GM23338 (cell line): ENCODE results near the gene MCC. TPM values are rescaled to one million over a fixed set of nuclear protein-coding genes. Genes with fewer than 3 reads are reported as not detected.
A peak's percentile ranks its signal among the peaks of the same experiment; 100 is the strongest.

Experiments used
- ATAC-seq: fragments of 200-7000 bp; cut with Tn5 transposase; 3 replicates; pipeline ENCODE4 v1.9.1; 2020
- DNase-seq: peaks from one replicate; pipeline ENCODE4 v3.0.0-alpha.2; 2015; ENCODE audit warnings: low spot score
- H2AFZ ChIP-seq: fragments of 200-600 bp; sonication (generic); 2 replicates; pipeline ENCODE4 v1.8.0; 2016; ENCODE audit warnings: antibody characterized with exemption, mild to moderate bottlenecking, moderate library complexity
- H3F3A ChIP-seq: fragments of 200-600 bp; sonication (generic); replicated peaks from 2 replicates; pipeline ENCODE4 v1.8.0; 2017; ENCODE audit warnings: antibody characterized with exemption, mixed run types, low read depth
- H3K27ac ChIP-seq: fragments of 200-600 bp; sonication (generic); 2 replicates; pipeline ENCODE4 v1.6.1; 2016; ENCODE audit warnings: low read depth
- H3K27me3 ChIP-seq: fragments of 200-600 bp; sonication (generic); 2 replicates; pipeline ENCODE4 v1.8.0; 2016; ENCODE audit warnings: mild to moderate bottlenecking, mixed run types, moderate library complexity; ENCODE audit not compliant: insufficient read depth
- H3K36me3 ChIP-seq: fragments of 200-600 bp; sonication (generic); 2 replicates; pipeline ENCODE4 v1.8.0; 2016; ENCODE audit warnings: mild to moderate bottlenecking; ENCODE audit not compliant: insufficient read depth
- H3K4me1 ChIP-seq: fragments of 200-600 bp; sonication (generic); 2 replicates; pipeline ENCODE4 v1.8.0; 2016; ENCODE audit warnings: mild to moderate bottlenecking, moderate library complexity; ENCODE audit not compliant: insufficient read depth
- H3K4me2 ChIP-seq: fragments of 200-600 bp; sonication (generic); 2 replicates; pipeline ENCODE4 v1.7.1; 2017; ENCODE audit warnings: mixed run types
- H3K4me3 ChIP-seq: fragments of 200-600 bp; sonication (generic); 2 replicates; pipeline ENCODE4 v1.6.1; 2016; ENCODE audit warnings: mixed run types
- H3K79me2 ChIP-seq: fragments of 200-600 bp; sonication (generic); replicated peaks from 2 replicates; pipeline ENCODE4 v1.8.0; 2017; ENCODE audit warnings: mild to moderate bottlenecking; ENCODE audit not compliant: insufficient read depth
- H3K9me2 ChIP-seq: fragments of 200-600 bp; sonication (generic); 2 replicates; pipeline ENCODE4 v1.8.0; 2017; ENCODE audit not compliant: insufficient read depth
- H4K20me1 ChIP-seq: fragments of 200-600 bp; sonication (generic); replicated peaks from 2 replicates; pipeline ENCODE4 v1.8.0; 2017; ENCODE audit warnings: mild to moderate bottlenecking; ENCODE audit not compliant: insufficient read depth
- H3K27ac Mint-ChIP-seq: 2 replicates; pipeline ENCODE4 v1.8.0; 2020; ENCODE audit warnings: inconsistent platforms, mild to moderate bottlenecking, moderate library complexity, mixed read lengths
- H3K27me3 Mint-ChIP-seq: 3 replicates; pipeline ENCODE4 v1.8.0; 2022; ENCODE audit warnings: low read depth, mild to moderate bottlenecking, moderate library complexity, mixed read lengths, inconsistent platforms; ENCODE audit not compliant: insufficient read depth, poor library complexity
- H3K36me3 Mint-ChIP-seq: 3 replicates; pipeline ENCODE4 v1.8.0; 2021; ENCODE audit warnings: low read depth, mild to moderate bottlenecking, inconsistent platforms, moderate library complexity, mixed read lengths
- H3K4me1 Mint-ChIP-seq: 3 replicates; pipeline ENCODE4 v1.8.0; 2020; ENCODE audit warnings: mild to moderate bottlenecking, inconsistent platforms, mixed read lengths
- H3K4me3 Mint-ChIP-seq: 3 replicates; pipeline ENCODE4 v1.8.0; 2021; ENCODE audit warnings: moderate library complexity, mild to moderate bottlenecking, inconsistent platforms, mixed read lengths
- H3K9me3 Mint-ChIP-seq: 3 replicates; pipeline ENCODE4 v1.8.0; 2020; ENCODE audit warnings: moderate library complexity, mild to moderate bottlenecking, inconsistent platforms, mixed read lengths
- CREB1 ChIP-seq: fragments of 250-450 bp; sonication (Bioruptor Pico); IDR thresholded peaks from 2 replicates; pipeline ENCODE4 v1.5.0; 2020; ENCODE audit warnings: low read depth, mild to moderate bottlenecking, moderate library complexity
- EZH2 ChIP-seq: fragments of 200-600 bp; sonication (generic); IDR thresholded peaks from one replicate; pipeline ENCODE4 v1.8.0; 2017; ENCODE audit warnings: antibody characterized with exemption, mild to moderate bottlenecking, low read depth; ENCODE audit not compliant: unreplicated experiment
- EZH2phosphoT487 ChIP-seq: fragments of 200-600 bp; sonication (generic); IDR thresholded peaks from one replicate; pipeline ENCODE4 v1.8.1; 2018; ENCODE audit warnings: antibody characterized with exemption; ENCODE audit not compliant: unreplicated experiment
- JUNB ChIP-seq: IDR thresholded peaks from one replicate; pipeline ENCODE4 v1.6.1; 2016; ENCODE audit warnings: antibody characterized with exemption; ENCODE audit not compliant: unreplicated experiment
- NANOG ChIP-seq: IDR thresholded peaks from 2 replicates; pipeline ENCODE4 v1.6.1; 2016; ENCODE audit warnings: antibody characterized with exemption, borderline replicate concordance
- POLR2AphosphoS5 ChIP-seq: IDR thresholded peaks from 2 replicates; pipeline ENCODE4 v1.6.1; 2016; ENCODE audit warnings: antibody characterized with exemption, low read depth
- STAT1 ChIP-seq: IDR thresholded peaks from one replicate; pipeline ENCODE4 v1.6.1; 2016; ENCODE audit warnings: antibody characterized with exemption; ENCODE audit not compliant: unreplicated experiment
- ZNF114 ChIP-seq: fragments of 250-450 bp; sonication (Bioruptor Pico); IDR thresholded peaks from 2 replicates; pipeline ENCODE4 v1.5.0; 2020; ENCODE audit warnings: mild to moderate bottlenecking, moderate library complexity
- ZNF331 ChIP-seq: fragments of 250-450 bp; sonication (Bioruptor Pico); IDR thresholded peaks from 2 replicates; pipeline ENCODE4 v1.5.0; 2020; ENCODE audit warnings: low read depth, mild to moderate bottlenecking, moderate library complexity
- polyA plus RNA-seq: library from polyadenylated mRNA; unstranded; fragments of >200 nt; fragmentation: Nextera tagmentation; extraction: Ambion mirVana; gene quantifications from 2 replicates; pipeline ENCODE4 v1.2.1, GENCODE V29; 2016
- total RNA-seq: library from RNA; depleted of rRNA; stranded (reverse); fragments of >200 nt; shearing (Covaris generic); gene quantifications from 2 replicates; pipeline ENCODE4 v1.2.3, GENCODE V29; 2014
- TF ChIP-seq, protein P1 (sequence below): fragments of 250-450 bp; sonication (Bioruptor Pico); IDR thresholded peaks from 2 replicates; pipeline ENCODE4 v1.5.0; 2020; ENCODE audit warnings: mild to moderate bottlenecking, moderate library complexity
- TF ChIP-seq, protein P2 (sequence below), 2 experiments: fragments of 200-600 bp in 1 of 2; sonication (generic) in 1 of 2; conservative IDR thresholded peaks; 2 replicates each; pipeline versions ENCODE4 v1.5.1 to v1.6.1; 2016 to 2017; ENCODE audit warnings: antibody characterized with exemption in 2 of 2, low read depth in 2 of 2, mild to moderate bottlenecking in 2 of 2, moderate library complexity in 1 of 2
- TF ChIP-seq, protein P3 (sequence below): IDR thresholded peaks from 2 replicates; pipeline ENCODE4 v1.6.1; 2016; ENCODE audit warnings: antibody characterized with exemption
- TF ChIP-seq, protein P4 (sequence below): IDR thresholded peaks from one replicate; pipeline ENCODE4 v1.6.1; 2018; ENCODE audit warnings: antibody characterized with exemption; ENCODE audit not compliant: unreplicated experiment

Gene MCC
- total and polyA plus RNA-seq, 2 experiments from 2014 or later: 3.8 to 10.1 TPM

DNA sequence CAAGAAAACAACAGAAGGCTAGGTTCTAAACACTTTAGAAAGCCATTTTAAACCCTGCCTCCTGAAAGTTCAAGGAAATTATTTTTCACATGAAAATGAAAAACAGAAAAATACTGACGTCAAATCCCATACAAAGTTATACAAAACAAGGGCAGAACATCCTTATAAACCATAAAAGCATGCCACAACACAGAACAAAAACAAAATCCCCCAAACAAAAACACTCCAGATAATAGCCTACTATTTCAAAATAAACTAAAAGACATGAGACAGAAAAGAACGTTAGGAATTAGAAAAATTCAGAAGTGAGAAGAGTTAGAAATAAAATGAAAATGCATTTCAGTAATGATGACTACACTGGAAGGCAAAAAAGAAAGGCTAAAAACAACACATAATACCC, 338.0 kb downstream of the MCC start:
- H3K36me3 Mint-ChIP-seq: no peaks in the 10 kb centered on the region
- no peaks in the 10 kb centered on the region for H3K9me3 Mint-ChIP-seq
- Histone ChIP-seq H3K4me1 (peaks cover 10% of the 10 kb centered on the region), H3K79me2 (no peaks in the 10 kb centered on the region), H3F3A (no peaks in the 10 kb centered on the region), H3K4me3 (no peak overlapping the region), H4K20me1 (no peaks in the 10 kb centered on the region), H3K9me2 (no peaks in the 10 kb centered on the region), H3K36me3 (no peaks in the 10 kb centered on the region), H3K27ac (no peak overlapping the region), H3K4me2 (no peak overlapping the region), H2AFZ (no peak overlapping the region), H3K27me3 (no peaks in the 10 kb centered on the region)
- H3K27me3 Mint-ChIP-seq: no peaks in the 10 kb centered on the region
- no peak for ATAC-seq
- peak overlapping the region; percentile 66; the same call in 1 of the 2 replicates for H3K27ac Mint-ChIP-seq
- H3K4me3 Mint-ChIP-seq: no peak overlapping the region
- H3K4me1 Mint-ChIP-seq: peaks cover 23% of the 10 kb centered on the region
- TF ChIP-seq, protein P1, sequence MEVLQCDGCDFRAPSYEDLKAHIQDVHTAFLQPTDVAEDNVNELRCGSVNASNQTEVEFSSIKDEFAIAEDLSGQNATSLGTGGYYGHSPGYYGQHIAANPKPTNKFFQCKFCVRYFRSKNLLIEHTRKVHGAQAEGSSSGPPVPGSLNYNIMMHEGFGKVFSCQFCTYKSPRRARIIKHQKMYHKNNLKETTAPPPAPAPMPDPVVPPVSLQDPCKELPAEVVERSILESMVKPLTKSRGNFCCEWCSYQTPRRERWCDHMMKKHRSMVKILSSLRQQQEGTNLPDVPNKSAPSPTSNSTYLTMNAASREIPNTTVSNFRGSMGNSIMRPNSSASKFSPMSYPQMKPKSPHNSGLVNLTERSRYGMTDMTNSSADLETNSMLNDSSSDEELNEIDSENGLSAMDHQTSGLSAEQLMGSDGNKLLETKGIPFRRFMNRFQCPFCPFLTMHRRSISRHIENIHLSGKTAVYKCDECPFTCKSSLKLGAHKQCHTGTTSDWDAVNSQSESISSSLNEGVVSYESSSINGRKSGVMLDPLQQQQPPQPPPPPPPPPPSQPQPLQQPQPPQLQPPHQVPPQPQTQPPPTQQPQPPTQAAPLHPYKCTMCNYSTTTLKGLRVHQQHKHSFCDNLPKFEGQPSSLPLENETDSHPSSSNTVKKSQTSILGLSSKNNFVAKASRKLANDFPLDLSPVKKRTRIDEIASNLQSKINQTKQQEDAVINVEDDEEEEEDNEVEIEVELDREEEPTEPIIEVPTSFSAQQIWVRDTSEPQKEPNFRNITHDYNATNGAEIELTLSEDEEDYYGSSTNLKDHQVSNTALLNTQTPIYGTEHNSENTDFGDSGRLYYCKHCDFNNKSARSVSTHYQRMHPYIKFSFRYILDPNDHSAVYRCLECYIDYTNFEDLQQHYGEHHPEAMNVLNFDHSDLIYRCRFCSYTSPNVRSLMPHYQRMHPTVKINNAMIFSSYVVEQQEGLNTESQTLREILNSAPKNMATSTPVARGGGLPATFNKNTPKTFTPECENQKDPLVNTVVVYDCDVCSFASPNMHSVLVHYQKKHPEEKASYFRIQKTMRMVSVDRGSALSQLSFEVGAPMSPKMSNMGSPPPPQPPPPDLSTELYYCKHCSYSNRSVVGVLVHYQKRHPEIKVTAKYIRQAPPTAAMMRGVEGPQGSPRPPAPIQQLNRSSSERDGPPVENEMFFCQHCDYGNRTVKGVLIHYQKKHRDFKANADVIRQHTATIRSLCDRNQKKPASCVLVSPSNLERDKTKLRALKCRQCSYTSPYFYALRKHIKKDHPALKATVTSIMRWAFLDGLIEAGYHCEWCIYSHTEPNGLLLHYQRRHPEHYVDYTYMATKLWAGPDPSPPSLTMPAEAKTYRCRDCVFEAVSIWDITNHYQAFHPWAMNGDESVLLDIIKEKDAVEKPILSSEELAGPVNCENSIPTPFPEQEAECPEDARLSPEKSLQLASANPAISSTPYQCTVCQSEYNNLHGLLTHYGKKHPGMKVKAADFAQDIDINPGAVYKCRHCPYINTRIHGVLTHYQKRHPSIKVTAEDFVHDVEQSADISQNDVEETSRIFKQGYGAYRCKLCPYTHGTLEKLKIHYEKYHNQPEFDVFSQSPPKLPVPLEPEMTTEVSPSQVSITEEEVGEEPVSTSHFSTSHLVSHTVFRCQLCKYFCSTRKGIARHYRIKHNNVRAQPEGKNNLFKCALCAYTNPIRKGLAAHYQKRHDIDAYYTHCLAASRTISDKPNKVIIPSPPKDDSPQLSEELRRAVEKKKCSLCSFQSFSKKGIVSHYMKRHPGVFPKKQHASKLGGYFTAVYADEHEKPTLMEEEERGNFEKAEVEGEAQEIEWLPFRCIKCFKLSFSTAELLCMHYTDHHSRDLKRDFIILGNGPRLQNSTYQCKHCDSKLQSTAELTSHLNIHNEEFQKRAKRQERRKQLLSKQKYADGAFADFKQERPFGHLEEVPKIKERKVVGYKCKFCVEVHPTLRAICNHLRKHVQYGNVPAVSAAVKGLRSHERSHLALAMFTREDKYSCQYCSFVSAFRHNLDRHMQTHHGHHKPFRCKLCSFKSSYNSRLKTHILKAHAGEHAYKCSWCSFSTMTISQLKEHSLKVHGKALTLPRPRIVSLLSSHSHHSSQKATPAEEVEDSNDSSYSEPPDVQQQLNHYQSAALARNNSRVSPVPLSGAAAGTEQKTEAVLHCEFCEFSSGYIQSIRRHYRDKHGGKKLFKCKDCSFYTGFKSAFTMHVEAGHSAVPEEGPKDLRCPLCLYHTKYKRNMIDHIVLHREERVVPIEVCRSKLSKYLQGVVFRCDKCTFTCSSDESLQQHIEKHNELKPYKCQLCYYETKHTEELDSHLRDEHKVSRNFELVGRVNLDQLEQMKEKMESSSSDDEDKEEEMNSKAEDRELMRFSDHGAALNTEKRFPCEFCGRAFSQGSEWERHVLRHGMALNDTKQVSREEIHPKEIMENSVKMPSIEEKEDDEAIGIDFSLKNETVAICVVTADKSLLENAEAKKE (CRISPR knock-in tag): no peak
- TF ChIP-seq STAT1 (no peak), POLR2AphosphoS5 (no peak), NANOG (no peak), CREB1 (no peak), JUNB (no peak), EZH2phosphoT487 (no peak), EZH2 (no peak), ZNF331 (CRISPR knock-in tag) (no peak), ZNF114 (no peak)
- TF ChIP-seq, protein P2, sequence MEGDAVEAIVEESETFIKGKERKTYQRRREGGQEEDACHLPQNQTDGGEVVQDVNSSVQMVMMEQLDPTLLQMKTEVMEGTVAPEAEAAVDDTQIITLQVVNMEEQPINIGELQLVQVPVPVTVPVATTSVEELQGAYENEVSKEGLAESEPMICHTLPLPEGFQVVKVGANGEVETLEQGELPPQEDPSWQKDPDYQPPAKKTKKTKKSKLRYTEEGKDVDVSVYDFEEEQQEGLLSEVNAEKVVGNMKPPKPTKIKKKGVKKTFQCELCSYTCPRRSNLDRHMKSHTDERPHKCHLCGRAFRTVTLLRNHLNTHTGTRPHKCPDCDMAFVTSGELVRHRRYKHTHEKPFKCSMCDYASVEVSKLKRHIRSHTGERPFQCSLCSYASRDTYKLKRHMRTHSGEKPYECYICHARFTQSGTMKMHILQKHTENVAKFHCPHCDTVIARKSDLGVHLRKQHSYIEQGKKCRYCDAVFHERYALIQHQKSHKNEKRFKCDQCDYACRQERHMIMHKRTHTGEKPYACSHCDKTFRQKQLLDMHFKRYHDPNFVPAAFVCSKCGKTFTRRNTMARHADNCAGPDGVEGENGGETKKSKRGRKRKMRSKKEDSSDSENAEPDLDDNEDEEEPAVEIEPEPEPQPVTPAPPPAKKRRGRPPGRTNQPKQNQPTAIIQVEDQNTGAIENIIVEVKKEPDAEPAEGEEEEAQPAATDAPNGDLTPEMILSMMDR (conservative IDR thresholded peaks at IDR 0.05; ENCODE audit: low read depth in 2 of 2): no peak
- TF ChIP-seq, protein P3, sequence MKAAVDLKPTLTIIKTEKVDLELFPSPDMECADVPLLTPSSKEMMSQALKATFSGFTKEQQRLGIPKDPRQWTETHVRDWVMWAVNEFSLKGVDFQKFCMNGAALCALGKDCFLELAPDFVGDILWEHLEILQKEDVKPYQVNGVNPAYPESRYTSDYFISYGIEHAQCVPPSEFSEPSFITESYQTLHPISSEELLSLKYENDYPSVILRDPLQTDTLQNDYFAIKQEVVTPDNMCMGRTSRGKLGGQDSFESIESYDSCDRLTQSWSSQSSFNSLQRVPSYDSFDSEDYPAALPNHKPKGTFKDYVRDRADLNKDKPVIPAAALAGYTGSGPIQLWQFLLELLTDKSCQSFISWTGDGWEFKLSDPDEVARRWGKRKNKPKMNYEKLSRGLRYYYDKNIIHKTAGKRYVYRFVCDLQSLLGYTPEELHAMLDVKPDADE: no peak
- TF ChIP-seq, protein P4, sequence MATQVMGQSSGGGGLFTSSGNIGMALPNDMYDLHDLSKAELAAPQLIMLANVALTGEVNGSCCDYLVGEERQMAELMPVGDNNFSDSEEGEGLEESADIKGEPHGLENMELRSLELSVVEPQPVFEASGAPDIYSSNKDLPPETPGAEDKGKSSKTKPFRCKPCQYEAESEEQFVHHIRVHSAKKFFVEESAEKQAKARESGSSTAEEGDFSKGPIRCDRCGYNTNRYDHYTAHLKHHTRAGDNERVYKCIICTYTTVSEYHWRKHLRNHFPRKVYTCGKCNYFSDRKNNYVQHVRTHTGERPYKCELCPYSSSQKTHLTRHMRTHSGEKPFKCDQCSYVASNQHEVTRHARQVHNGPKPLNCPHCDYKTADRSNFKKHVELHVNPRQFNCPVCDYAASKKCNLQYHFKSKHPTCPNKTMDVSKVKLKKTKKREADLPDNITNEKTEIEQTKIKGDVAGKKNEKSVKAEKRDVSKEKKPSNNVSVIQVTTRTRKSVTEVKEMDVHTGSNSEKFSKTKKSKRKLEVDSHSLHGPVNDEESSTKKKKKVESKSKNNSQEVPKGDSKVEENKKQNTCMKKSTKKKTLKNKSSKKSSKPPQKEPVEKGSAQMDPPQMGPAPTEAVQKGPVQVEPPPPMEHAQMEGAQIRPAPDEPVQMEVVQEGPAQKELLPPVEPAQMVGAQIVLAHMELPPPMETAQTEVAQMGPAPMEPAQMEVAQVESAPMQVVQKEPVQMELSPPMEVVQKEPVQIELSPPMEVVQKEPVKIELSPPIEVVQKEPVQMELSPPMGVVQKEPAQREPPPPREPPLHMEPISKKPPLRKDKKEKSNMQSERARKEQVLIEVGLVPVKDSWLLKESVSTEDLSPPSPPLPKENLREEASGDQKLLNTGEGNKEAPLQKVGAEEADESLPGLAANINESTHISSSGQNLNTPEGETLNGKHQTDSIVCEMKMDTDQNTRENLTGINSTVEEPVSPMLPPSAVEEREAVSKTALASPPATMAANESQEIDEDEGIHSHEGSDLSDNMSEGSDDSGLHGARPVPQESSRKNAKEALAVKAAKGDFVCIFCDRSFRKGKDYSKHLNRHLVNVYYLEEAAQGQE: no peak
- no peak for DNase-seq
